Measurements from ENCODE around the gene IRS4. TPM values are rescaled to one million over a fixed set of nuclear protein-coding genes. Genes with fewer than 3 reads are reported as not detected.

Gene IRS4
- total RNA-seq, 1 donor from 2014 or later = not detected

DNA sequence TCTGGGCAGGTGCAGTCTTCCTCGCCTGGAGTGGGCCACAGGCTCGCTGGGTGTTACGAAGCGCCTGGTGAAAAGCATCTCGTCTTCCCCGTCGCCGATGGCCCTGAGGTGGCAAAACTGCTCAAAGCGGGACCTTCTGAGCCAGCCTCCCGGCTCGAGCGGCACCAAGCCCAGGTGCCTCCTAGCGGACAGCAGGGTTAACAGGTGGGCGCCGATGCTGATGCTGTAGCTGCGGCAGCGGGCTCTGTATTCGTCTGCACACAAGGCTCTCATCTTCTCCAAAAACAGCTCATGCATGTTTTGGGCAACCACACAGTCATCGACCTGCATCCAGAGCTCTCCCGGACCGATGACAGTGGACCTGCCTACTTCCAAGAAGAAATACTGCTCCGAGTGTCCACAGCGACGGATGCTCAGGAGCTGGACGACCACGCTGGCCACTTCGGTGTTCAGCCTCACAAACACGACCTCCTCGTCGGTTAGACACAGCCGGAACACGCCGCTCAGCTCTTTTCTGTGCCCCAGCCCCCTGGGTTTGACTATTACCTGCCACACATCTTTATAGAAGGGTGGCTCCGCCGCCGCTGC lies 1.2 kb downstream of the IRS4 start:
- TF ChIP-seq, protein P1, sequence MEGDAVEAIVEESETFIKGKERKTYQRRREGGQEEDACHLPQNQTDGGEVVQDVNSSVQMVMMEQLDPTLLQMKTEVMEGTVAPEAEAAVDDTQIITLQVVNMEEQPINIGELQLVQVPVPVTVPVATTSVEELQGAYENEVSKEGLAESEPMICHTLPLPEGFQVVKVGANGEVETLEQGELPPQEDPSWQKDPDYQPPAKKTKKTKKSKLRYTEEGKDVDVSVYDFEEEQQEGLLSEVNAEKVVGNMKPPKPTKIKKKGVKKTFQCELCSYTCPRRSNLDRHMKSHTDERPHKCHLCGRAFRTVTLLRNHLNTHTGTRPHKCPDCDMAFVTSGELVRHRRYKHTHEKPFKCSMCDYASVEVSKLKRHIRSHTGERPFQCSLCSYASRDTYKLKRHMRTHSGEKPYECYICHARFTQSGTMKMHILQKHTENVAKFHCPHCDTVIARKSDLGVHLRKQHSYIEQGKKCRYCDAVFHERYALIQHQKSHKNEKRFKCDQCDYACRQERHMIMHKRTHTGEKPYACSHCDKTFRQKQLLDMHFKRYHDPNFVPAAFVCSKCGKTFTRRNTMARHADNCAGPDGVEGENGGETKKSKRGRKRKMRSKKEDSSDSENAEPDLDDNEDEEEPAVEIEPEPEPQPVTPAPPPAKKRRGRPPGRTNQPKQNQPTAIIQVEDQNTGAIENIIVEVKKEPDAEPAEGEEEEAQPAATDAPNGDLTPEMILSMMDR (conservative IDR thresholded peaks at IDR 0.05; ENCODE audit: low read depth, low read length) = no peak
- DNase-seq (ENCODE audit: low read depth) = no peak
- H3K4me3 ChIP-seq (ENCODE audit: low read depth, low read length) = no peak overlapping the region

DNA sequence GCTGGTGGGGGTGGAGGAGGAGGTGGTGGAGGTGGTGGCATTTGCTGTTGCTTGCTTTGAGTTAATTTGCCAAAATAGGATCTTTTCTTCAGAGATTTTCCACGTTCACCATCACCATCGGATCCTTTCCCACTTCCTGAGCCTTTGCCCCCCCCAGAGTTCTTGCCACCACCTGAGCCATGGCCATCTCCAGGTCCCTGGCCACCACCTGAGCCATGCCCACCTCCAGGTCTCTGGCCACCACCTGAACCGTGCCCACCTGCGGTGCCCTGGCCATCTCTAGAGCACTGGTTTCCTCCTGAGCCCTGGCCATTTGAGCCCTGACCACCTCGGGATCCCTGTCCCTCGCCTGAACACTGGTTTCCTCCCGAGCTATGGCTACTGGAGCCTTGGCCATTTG lies 1.9 kb downstream of the IRS4 start:
- H3K4me3 ChIP-seq (ENCODE audit: low read depth, low read length) = no peak overlapping the region
- TF ChIP-seq, protein P1 (conservative IDR thresholded peaks at IDR 0.05; ENCODE audit: low read depth, low read length) = no peak
- no peak for DNase-seq (ENCODE audit: low read depth)

DNA sequence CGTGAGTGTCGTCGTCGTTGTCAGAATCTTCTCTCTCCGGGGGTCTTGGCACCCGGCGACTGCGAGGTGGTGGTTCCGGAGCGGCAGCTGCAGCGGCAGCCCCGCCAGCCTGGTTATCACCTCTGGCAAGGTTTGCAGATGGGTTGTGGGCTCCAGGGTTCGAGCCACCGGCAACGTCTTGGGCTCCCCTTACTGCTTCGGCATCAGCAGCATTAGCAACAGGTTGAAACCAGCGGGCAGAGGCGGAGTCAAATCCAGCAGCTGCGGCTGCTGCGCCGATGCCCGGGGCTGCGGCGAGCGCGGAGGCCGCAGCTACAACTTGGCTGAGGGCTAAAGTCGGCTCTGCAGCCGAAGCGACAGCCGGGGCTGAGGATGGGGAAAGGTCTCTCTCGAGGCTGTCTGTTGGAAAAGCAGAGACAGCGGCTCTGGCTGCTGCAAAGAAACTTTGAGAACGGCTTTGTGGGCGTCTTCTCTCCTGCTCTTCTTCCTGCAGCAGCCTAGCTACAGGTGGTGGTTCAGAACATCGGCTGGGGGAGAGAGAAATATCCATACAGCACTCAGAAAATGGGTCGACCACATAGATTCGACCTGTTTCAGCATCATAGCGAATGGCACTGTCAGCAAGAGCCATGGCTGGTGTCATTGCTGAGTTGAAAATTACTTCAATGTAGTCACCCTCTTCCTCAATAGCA lies 3.6 kb downstream of the IRS4 start:
- TF ChIP-seq, protein P1 (conservative IDR thresholded peaks at IDR 0.05; ENCODE audit: low read depth, low read length) = no peak
- no peak overlapping the region for H3K4me3 ChIP-seq (ENCODE audit: low read depth, low read length)
- DNase-seq (ENCODE audit: low read depth) = no peak

- no peak for DNase-seq (ENCODE audit: low read depth)
- TF ChIP-seq, protein P1 (conservative IDR thresholded peaks at IDR 0.05; ENCODE audit: low read depth, low read length) = no peak
- no peak overlapping the region for H3K4me3 ChIP-seq (ENCODE audit: low read depth, low read length)
These were observed 5.2 kb downstream of the IRS4 start for GRCh38 chrX:108731153-108731552.

DNA sequence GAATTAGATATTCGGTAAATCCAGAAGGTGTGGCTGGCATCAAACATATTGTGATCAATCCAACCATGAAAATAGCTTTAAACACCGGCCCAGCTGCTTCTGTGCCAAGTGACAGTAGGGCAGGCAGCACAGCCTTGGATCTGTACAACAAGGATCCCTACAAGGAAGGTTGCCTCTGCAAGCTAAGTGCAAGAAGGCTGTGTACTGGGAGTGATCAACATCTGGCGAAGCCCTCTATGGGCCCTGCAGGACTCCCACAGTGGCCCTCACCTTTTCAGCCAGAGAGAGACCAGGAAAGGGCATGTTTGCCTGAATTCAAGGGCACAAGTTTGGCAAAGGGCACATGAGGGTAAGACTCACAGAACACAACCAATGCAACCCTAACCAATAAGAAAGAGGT lies 9.6 kb downstream of the IRS4 start:
- no peak overlapping the region for H3K4me3 ChIP-seq (ENCODE audit: low read depth, low read length)
- no peak for DNase-seq (ENCODE audit: low read depth)
- TF ChIP-seq, protein P1 (conservative IDR thresholded peaks at IDR 0.05; ENCODE audit: low read depth, low read length) = no peak

DNA sequence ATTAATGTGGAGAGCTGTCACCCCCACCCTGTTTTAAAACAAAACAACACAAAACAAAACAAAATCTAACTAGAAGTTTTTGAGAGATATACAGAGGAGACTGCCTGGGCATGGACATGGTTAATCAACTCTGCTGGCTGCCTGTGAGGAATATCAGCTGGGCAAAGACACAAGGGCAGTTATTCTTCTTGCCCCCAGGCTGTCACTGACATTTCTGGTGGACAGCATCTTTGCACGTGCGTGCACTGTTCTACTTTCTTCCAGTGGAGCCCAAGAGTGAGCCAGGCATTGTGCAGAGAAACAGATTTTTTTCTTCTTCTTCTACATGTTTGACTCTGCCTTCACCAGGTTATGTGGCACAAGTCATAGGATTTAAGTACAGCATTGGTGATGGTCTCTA lies 13.8 kb downstream of the IRS4 start:
- no peak overlapping the region for H3K4me3 ChIP-seq (ENCODE audit: low read depth, low read length)
- TF ChIP-seq, protein P1 (conservative IDR thresholded peaks at IDR 0.05; ENCODE audit: low read depth, low read length) = no peak
- no peak for DNase-seq (ENCODE audit: low read depth)

DNA sequence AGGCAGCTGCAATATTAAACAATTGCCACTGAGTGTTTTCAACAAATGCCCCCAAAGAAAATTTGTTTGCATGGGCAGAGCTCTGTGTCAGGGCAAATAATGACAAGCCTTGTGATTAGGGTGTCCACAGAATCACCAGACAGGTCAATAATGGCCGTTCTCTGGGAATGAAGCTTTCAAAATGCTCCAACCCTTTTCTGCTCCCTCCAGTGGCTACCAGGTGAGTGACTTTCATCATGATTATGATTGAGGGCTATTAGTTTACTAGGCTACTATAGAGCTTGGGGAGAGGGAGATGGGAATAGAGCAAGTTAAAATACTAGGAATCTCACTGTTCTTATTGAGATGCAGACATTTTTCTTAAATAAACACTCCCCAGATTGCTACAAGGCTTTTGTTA lies 23.5 kb downstream of the IRS4 start:
- DNase-seq (ENCODE audit: low read depth) = no peak
- TF ChIP-seq, protein P1 (conservative IDR thresholded peaks at IDR 0.05; ENCODE audit: low read depth, low read length) = no peak
- H3K4me3 ChIP-seq (ENCODE audit: low read depth, low read length) = no peak overlapping the region

Data from epithelial cell of proximal tubule (primary cell).